ENCODE data around the gene TRAPPC10.

Gene TRAPPC10

GRCh38 chr21:43983860-43984420 is 28.2 kb upstream of the TRAPPC10 start:
- DNase-seq, result no peak

- no peak for DNase-seq
Observed at GRCh38 chr21:43984905-43985689, 27.0 kb upstream of the TRAPPC10 start.

- no peak for DNase-seq
Observed at GRCh38 chr21:43985690-43986251, 26.3 kb upstream of the TRAPPC10 start.

GRCh38 chr21:43986544-43987451 is 25.3 kb upstream of the TRAPPC10 start:
- DNase-seq, result no peak

GRCh38 chr21:43987509-43987908 is 24.6 kb upstream of the TRAPPC10 start:
- DNase-seq, result no peak

- DNase-seq, result no peak
Observed at GRCh38 chr21:43988016-43988415, 24.1 kb upstream of the TRAPPC10 start.

- no peak for DNase-seq
Observed at GRCh38 chr21:43988506-43989230, 23.4 kb upstream of the TRAPPC10 start.

- DNase-seq, result no peak
Observed at GRCh38 chr21:43989401-43989800, 22.7 kb upstream of the TRAPPC10 start.

GRCh38 chr21:43991447-43991991 is 20.6 kb upstream of the TRAPPC10 start:
- DNase-seq, result no peak

GRCh38 chr21:43992121-43992520 is 20.0 kb upstream of the TRAPPC10 start:
- DNase-seq, result no peak

GRCh38 chr21:43993420-43993934 is 18.6 kb upstream of the TRAPPC10 start:
- DNase-seq, result no peak

- DNase-seq, result no peak
Observed at GRCh38 chr21:43994085-43994484, 18.0 kb upstream of the TRAPPC10 start.

GRCh38 chr21:43994646-43995045 is 17.5 kb upstream of the TRAPPC10 start:
- no peak for DNase-seq

- DNase-seq, result no peak
Observed at GRCh38 chr21:43995521-43996105, 16.5 kb upstream of the TRAPPC10 start.

- DNase-seq, result no peak
Observed at GRCh38 chr21:43997766-43998742, 14.1 kb upstream of the TRAPPC10 start.

- no peak for DNase-seq
Observed at GRCh38 chr21:44000360-44000759, 11.7 kb upstream of the TRAPPC10 start.

GRCh38 chr21:44002511-44002910 is 9.6 kb upstream of the TRAPPC10 start:
- no peak for DNase-seq

- no peak for DNase-seq
Observed at GRCh38 chr21:44003307-44003966, 8.7 kb upstream of the TRAPPC10 start.

- no peak for DNase-seq
Observed at GRCh38 chr21:44005071-44005470, 7.0 kb upstream of the TRAPPC10 start.

- no peak for DNase-seq
Observed at GRCh38 chr21:44005593-44005992, 6.5 kb upstream of the TRAPPC10 start.
